ENCODE measurements around the gene AK9.

The AK9 gene

DNA sequence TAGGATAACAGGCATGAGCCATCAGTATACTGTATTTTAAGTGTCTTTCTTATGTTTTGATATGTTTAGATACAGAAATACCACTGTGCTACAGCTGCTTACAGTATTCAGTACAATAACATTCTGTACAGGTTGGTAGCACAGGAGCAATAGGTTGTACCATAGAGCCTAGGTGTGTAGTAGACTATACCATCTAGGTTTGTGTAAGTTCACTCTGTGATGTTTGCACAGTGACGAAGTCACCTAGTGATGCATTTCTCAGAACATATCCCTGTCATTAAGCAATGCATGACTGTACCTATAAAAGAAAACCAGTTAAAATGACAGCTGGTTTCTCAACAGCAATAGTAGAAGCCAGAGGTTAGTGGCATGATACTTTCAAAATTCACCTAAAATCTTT, 204.9 kb downstream of the AK9 start:
- no peak for DNase-seq (ENCODE audit: low read depth)
- no peak overlapping the region for H3K4me3 ChIP-seq (ENCODE audit: low read depth, low read length)
- TF ChIP-seq, protein P1, sequence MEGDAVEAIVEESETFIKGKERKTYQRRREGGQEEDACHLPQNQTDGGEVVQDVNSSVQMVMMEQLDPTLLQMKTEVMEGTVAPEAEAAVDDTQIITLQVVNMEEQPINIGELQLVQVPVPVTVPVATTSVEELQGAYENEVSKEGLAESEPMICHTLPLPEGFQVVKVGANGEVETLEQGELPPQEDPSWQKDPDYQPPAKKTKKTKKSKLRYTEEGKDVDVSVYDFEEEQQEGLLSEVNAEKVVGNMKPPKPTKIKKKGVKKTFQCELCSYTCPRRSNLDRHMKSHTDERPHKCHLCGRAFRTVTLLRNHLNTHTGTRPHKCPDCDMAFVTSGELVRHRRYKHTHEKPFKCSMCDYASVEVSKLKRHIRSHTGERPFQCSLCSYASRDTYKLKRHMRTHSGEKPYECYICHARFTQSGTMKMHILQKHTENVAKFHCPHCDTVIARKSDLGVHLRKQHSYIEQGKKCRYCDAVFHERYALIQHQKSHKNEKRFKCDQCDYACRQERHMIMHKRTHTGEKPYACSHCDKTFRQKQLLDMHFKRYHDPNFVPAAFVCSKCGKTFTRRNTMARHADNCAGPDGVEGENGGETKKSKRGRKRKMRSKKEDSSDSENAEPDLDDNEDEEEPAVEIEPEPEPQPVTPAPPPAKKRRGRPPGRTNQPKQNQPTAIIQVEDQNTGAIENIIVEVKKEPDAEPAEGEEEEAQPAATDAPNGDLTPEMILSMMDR (IDR thresholded peaks at IDR 0.05; ENCODE audit: insufficient read depth, low read depth, low read length, missing control alignments) = no peak

DNA sequence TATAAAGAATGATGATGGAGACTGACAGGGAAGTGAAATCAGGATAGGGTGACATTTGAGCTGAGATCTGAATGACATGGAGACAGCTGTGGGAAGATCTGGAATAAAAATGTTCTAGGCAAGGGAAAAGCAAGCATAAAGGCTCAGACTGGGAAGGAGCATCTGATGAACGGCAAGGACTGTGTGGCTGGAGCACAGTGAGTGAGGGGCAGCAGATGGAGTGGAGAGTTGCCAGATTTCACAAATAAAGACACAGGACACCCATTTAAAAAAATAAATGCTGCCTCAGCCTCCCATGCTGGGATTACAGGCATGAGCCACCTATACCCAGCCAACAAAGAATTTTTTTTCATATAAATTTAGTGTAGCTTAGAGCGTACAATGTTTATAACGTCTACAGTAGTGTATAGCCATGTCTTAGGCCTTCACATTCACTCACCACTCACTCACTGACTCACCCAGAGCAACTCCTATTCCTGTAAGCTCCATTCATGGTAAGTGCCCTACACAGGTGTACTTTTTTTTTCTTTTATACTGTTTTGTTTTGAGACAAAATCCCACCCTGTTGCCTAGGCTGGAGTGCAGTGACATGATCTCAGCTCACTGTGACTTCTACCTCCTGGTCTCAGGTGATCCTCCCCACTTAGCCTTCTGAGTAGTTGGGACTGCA, 205.6 kb downstream of the AK9 start:
- no peak overlapping the region for H3K4me3 ChIP-seq (ENCODE audit: low read depth, low read length)
- TF ChIP-seq, protein P1 (IDR thresholded peaks at IDR 0.05; ENCODE audit: insufficient read depth, low read depth, low read length, missing control alignments) = no peak
- no peak for DNase-seq (ENCODE audit: low read depth)

DNA sequence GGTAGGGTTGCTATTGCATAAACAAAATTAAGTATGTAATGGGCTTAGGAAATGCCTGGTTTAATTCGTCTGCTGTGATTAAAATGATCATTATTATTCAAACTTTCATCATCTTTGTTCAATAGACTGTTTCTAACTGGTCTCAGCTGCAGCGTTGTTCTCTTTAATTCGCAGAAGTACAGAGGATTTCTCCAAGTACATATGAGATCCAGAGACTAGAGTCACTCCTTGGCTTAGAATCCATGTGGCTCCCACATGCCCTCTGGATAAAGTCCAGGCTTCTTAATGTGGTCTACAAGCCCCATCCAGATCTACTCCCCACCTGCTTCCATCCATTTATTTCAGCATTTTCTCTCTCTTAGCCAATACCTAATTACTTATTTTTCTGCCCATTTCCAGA, 206.9 kb downstream of the AK9 start:
- TF ChIP-seq, protein P1 (IDR thresholded peaks at IDR 0.05; ENCODE audit: insufficient read depth, low read depth, low read length, missing control alignments) = no peak
- DNase-seq (ENCODE audit: low read depth) = no peak
- no peak overlapping the region for H3K4me3 ChIP-seq (ENCODE audit: low read depth, low read length)

DNA sequence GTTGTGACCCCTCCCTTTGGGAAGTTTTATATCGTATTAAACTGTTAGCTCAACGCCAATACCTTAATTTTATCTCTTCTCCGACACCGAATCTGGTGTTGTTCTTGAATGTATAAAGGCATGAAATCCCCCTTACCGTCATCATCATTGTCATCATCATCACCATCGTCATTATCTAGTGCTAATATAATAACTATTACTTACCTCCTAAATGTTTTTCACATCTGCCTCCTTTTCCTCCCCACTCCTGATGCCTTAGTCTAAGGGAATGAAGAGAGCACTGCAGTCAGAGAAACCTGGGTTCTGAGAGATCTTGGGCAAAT, 207.3 kb downstream of the AK9 start:
- no peak for DNase-seq (ENCODE audit: low read depth)
- H3K4me3 ChIP-seq (ENCODE audit: low read depth, low read length) = peak overlapping the region; percentile 44
- TF ChIP-seq, protein P1 (IDR thresholded peaks at IDR 0.05; ENCODE audit: insufficient read depth, low read depth, low read length, missing control alignments) = no peak

DNA sequence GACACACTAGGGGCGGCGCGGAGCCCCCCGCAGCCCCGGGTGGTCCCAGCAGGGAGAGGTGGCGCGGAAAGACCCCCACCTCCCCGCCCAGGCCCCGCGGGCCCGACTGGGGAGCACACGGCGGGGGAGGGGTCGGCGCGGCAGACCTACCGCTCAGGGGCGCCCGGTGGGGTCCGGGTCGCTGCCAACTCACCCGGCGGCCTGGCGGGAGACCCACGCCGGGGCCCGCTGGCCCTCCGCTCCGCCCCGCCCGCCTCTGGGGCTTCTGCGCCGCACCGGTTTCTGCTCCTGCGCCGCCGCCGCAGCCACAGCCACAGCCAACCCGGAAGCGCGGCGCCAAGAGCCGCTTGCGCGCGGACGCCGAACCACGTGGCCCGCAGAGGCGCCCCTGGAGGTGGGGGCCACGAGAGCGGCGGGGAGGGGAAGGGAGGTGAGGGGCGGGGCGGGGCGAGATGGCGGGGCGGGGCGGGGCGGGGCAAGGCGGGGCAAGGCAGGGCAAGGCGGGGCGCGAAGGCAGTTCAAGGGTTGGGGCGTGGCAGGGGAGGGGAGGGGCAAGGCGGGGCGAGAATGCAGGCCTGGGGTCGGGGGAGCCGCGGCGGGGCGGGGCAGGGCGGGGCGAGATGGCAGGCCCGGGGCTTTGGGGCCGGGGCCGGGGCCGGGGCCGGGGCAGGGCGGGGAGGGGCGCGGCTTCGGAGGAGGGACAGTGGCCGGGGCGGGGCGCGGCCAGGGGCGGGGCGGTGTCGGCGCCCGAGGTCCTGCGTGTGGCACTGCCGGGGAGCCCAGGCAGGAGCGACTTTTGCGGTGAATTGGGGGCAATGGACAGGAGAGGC, 207.9 kb downstream of the AK9 start, which contains the start of gene ZBTB24:
TSS of gene ZBTB24 (minus strand) at position 315 of the 830 bp plus-strand sequence. CDS start 1,193 bp downstream, outside the sequence.
- peak within 1 kb of the TSS; percentile 76 for H3K4me3 ChIP-seq (ENCODE audit: low read depth, low read length)
- TF ChIP-seq, protein P1 (IDR thresholded peaks at IDR 0.05; ENCODE audit: insufficient read depth, low read depth, low read length, missing control alignments) = no peak
- peak; percentile 95 for DNase-seq (ENCODE audit: low read depth)

DNA sequence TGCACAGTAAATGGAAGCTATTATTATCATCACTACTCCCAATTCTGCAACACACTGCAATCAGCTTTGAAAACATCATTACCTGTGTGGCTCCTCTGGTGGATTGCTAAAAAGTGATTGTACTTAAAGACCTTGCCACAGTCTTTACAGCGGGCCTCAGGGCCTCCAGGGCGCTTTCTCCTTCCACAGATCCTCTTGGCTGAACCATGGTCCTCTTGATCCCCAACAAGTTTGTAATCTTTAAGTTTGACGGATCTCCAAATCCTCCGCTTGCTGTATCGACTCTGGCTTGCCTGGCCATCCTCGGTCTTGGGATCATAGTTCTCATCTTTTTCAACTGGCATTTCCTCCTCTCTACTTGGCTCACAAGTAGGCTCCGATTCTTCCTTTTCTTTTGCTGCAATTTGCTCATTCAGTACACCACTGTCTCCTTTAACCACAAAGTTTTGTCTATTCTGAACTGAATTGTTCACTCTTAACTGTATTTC, 210.0 kb downstream of the AK9 start:
- no peak for DNase-seq (ENCODE audit: low read depth)
- peak overlapping the region; percentile 76 for H3K4me3 ChIP-seq (ENCODE audit: low read depth, low read length)
- TF ChIP-seq, protein P1 (IDR thresholded peaks at IDR 0.05; ENCODE audit: insufficient read depth, low read depth, low read length, missing control alignments) = no peak

All from GM12865 (cell line).